ENCODE results near the gene LPO.

The LPO gene

GRCh38 chr17:58244963-58245362 is 6.6 kb downstream of the LPO start:
- Histone ChIP-seq H3K4me1 (ENCODE audit: control insufficient read depth, insufficient read depth, low read length) (peaks cover 1% of the 10 kb centered on the region; the same call in 1 of the 2 replicates), H3K36me3 (ENCODE audit: control insufficient read depth, insufficient read depth, low read length) (no peaks in the 10 kb centered on the region), H3K27ac (ENCODE audit: low read length) (no peak overlapping the region), H3K4me3 (ENCODE audit: low read length) (no peak overlapping the region), H3K9me3 (ENCODE audit: control insufficient read depth, insufficient read depth, low read length) (no peaks in the 10 kb centered on the region), H3K27me3 (ENCODE audit: control insufficient read depth, insufficient read depth, low read length) (peaks cover 14% of the 10 kb centered on the region)
- DNase-seq (ENCODE audit: low read depth, low spot score), result no peak
- WGBS (ENCODE audit: insufficient coverage, insufficient read length), result no CpG with 5 or more reads among the region's 6 CpGs

- no peaks in the 10 kb centered on the region for H3K36me3 ChIP-seq (ENCODE audit: control insufficient read depth, insufficient read depth, low read length)
- WGBS (ENCODE audit: insufficient coverage, insufficient read length), result no CpG with 5 or more reads among the region's 10 CpGs
- H3K27me3 ChIP-seq (ENCODE audit: control insufficient read depth, insufficient read depth, low read length), result peaks cover 21% of the 10 kb centered on the region
- H3K4me1 ChIP-seq (ENCODE audit: control insufficient read depth, insufficient read depth, low read length), result peaks cover 1% of the 10 kb centered on the region; the same call in 1 of the 2 replicates
- H3K27ac ChIP-seq (ENCODE audit: low read length), result no peak overlapping the region
- H3K9me3 ChIP-seq (ENCODE audit: control insufficient read depth, insufficient read depth, low read length), result peaks cover 2% of the 10 kb centered on the region; the same call in 1 of the 2 replicates
- H3K4me3 ChIP-seq (ENCODE audit: low read length), result no peak overlapping the region
- DNase-seq (ENCODE audit: low read depth, low spot score), result no peak
Measured at GRCh38 chr17:58245428-58246103, 7.2 kb downstream of the LPO start.

- Histone ChIP-seq H3K27ac (ENCODE audit: low read length) (no peak overlapping the region), H3K9me3 (ENCODE audit: control insufficient read depth, insufficient read depth, low read length) (peaks cover 2% of the 10 kb centered on the region; the same call in 1 of the 2 replicates), H3K4me1 (ENCODE audit: control insufficient read depth, insufficient read depth, low read length) (peaks cover 1% of the 10 kb centered on the region; the same call in 1 of the 2 replicates), H3K36me3 (ENCODE audit: control insufficient read depth, insufficient read depth, low read length) (no peaks in the 10 kb centered on the region), H3K27me3 (ENCODE audit: control insufficient read depth, insufficient read depth, low read length) (peaks cover 24% of the 10 kb centered on the region), H3K4me3 (ENCODE audit: low read length) (no peak overlapping the region)
- no CpG with 5 or more reads among the region's 13 CpGs for WGBS (ENCODE audit: insufficient coverage, insufficient read length)
- DNase-seq (ENCODE audit: low read depth, low spot score), result no peak
Measured at GRCh38 chr17:58246104-58246740, 7.8 kb downstream of the LPO start.

GRCh38 chr17:58246781-58247180 is 8.4 kb downstream of the LPO start:
- WGBS (ENCODE audit: insufficient coverage, insufficient read length), result no CpG with 5 or more reads among the region's 1 CpG
- Histone ChIP-seq H3K27me3 (ENCODE audit: control insufficient read depth, insufficient read depth, low read length) (peaks cover 27% of the 10 kb centered on the region), H3K36me3 (ENCODE audit: control insufficient read depth, insufficient read depth, low read length) (no peaks in the 10 kb centered on the region), H3K9me3 (ENCODE audit: control insufficient read depth, insufficient read depth, low read length) (peaks cover 2% of the 10 kb centered on the region; the same call in 1 of the 2 replicates), H3K27ac (ENCODE audit: low read length) (no peak overlapping the region), H3K4me1 (ENCODE audit: control insufficient read depth, insufficient read depth, low read length) (peaks cover 1% of the 10 kb centered on the region; the same call in 1 of the 2 replicates), H3K4me3 (ENCODE audit: low read length) (no peak overlapping the region)
- no peak for DNase-seq (ENCODE audit: low read depth, low spot score)

- Histone ChIP-seq H3K36me3 (ENCODE audit: control insufficient read depth, insufficient read depth, low read length) (no peaks in the 10 kb centered on the region), H3K9me3 (ENCODE audit: control insufficient read depth, insufficient read depth, low read length) (peaks cover 2% of the 10 kb centered on the region; the same call in 1 of the 2 replicates), H3K4me3 (ENCODE audit: low read length) (no peak overlapping the region), H3K27me3 (ENCODE audit: control insufficient read depth, insufficient read depth, low read length) (peaks cover 27% of the 10 kb centered on the region), H3K27ac (ENCODE audit: low read length) (no peak overlapping the region), H3K4me1 (ENCODE audit: control insufficient read depth, insufficient read depth, low read length) (peaks cover 1% of the 10 kb centered on the region; the same call in 1 of the 2 replicates)
- no CpG with 5 or more reads among the region's 10 CpGs for WGBS (ENCODE audit: insufficient coverage, insufficient read length)
- no peak for DNase-seq (ENCODE audit: low read depth, low spot score)
Measured at GRCh38 chr17:58247511-58248363, 9.4 kb downstream of the LPO start.

DNA sequence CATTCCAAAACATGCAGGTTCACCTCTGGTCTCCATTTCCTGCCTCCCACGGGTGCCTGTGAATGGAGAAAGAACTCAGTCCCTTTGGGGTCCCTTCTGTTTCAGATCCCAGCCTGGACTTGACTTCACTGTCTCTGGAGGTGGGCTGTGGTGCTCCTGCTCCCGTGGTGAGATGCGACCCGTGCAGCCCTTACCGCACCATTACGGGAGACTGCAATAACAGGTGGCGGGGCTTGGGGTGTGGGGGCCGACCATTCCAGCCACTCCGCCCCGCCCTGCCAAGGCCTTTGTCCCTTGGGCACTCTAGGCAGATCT is 10.5 kb downstream of the LPO start:
- Histone ChIP-seq H3K9me3 (ENCODE audit: control insufficient read depth, insufficient read depth, low read length) (peaks cover 2% of the 10 kb centered on the region; the same call in 1 of the 2 replicates), H3K4me3 (ENCODE audit: low read length) (no peak overlapping the region; the same call in 1 of the 2 replicates), H3K27ac (ENCODE audit: low read length) (no peak overlapping the region), H3K27me3 (ENCODE audit: control insufficient read depth, insufficient read depth, low read length) (peaks cover 27% of the 10 kb centered on the region), H3K4me1 (ENCODE audit: control insufficient read depth, insufficient read depth, low read length) (peaks cover 1% of the 10 kb centered on the region; the same call in 1 of the 2 replicates), H3K36me3 (ENCODE audit: control insufficient read depth, insufficient read depth, low read length) (no peaks in the 10 kb centered on the region)
- WGBS (ENCODE audit: insufficient coverage, insufficient read length), result no CpG with 5 or more reads among the region's 10 CpGs
- DNase-seq (ENCODE audit: low read depth, low spot score), result no peak

DNA sequence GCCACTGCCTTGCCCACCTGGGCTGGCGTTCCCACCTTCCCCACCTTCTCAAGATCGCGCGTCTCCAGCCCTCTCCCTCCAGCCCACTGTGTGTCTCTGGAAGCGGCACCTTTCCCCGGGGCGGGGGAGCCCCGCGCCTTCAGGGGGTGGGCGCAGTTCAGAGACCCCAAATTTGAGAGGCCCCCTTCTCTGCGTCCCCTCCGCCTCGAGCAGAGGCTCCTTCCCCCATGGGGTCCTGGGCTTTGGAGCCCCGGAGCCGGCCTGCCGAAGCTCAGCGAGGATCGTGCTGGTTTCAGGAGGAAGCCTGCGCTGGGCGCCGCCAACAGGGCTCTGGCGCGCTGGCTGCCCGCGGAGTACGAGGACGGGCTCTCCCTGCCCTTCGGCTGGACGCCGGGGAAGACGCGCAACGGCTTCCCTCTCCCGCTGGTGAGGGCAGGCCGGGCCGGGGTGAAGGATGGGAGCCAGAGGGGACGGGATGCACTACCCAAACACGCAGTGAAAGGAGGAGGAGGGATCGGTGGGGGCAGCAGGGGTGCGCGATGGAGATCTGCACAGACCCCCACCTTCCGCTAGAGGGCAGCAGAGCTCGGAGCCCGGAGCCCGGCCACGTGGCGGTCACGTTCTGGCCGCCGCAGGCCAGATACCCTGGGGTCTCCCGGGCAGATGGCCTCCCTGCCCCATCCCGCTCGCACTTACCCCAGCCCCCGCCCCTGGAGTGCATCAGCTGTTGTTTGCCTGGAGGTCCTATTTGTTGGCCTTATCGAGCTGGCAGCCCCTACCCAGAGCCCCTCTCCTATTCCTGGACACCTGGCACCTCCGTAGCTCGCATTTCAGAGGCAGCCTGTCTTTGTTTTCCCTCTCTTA is 11.1 kb downstream of the LPO start:
- peak; percentile 55 for DNase-seq (ENCODE audit: low read depth, low spot score)
- Histone ChIP-seq H3K27me3 (ENCODE audit: control insufficient read depth, insufficient read depth, low read length) (peaks cover 27% of the 10 kb centered on the region), H3K36me3 (ENCODE audit: control insufficient read depth, insufficient read depth, low read length) (no peaks in the 10 kb centered on the region), H3K4me1 (ENCODE audit: control insufficient read depth, insufficient read depth, low read length) (peaks cover 1% of the 10 kb centered on the region; the same call in 1 of the 2 replicates), H3K4me3 (ENCODE audit: low read length) (peak overlapping the region; percentile 27; the same call in 1 of the 2 replicates), H3K27ac (ENCODE audit: low read length) (no peak overlapping the region), H3K9me3 (ENCODE audit: control insufficient read depth, insufficient read depth, low read length) (peaks cover 2% of the 10 kb centered on the region; the same call in 1 of the 2 replicates)
- no CpG with 5 or more reads among the region's 57 CpGs for WGBS (ENCODE audit: insufficient coverage, insufficient read length)

GRCh38 chr17:58250344-58251011 is 12.1 kb downstream of the LPO start:
- DNase-seq (ENCODE audit: low read depth, low spot score), result no peak
- Histone ChIP-seq H3K9me3 (ENCODE audit: control insufficient read depth, insufficient read depth, low read length) (peaks cover 2% of the 10 kb centered on the region; the same call in 1 of the 2 replicates), H3K36me3 (ENCODE audit: control insufficient read depth, insufficient read depth, low read length) (no peaks in the 10 kb centered on the region), H3K4me1 (ENCODE audit: control insufficient read depth, insufficient read depth, low read length) (peaks cover 1% of the 10 kb centered on the region; the same call in 1 of the 2 replicates), H3K27me3 (ENCODE audit: control insufficient read depth, insufficient read depth, low read length) (peaks cover 27% of the 10 kb centered on the region), H3K27ac (ENCODE audit: low read length) (no peak overlapping the region), H3K4me3 (ENCODE audit: low read length) (no peak overlapping the region)
- WGBS (ENCODE audit: insufficient coverage, insufficient read length), result no CpG with 5 or more reads among the region's 12 CpGs

DNA sequence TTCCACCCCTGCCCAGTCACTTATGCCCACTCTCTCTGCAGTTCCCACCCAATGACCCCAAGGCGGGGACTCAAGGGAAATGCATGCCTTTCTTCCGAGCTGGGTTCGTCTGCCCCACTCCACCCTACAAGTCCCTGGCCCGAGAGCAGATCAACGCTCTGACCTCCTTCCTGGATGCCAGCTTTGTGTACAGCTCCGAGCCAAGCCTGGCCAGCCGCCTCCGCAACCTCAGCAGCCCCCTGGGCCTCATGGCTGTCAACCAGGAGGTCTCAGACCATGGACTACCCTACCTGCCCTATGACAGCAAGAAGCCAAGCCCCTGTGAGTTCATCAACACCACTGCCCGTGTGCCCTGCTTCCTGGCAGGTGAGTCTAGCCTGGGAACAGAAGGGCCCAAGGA is 13.8 kb downstream of the LPO start:
- Histone ChIP-seq H3K4me1 (ENCODE audit: control insufficient read depth, insufficient read depth, low read length) (peaks cover 1% of the 10 kb centered on the region; the same call in 1 of the 2 replicates), H3K4me3 (ENCODE audit: low read length) (no peak overlapping the region), H3K27me3 (ENCODE audit: control insufficient read depth, insufficient read depth, low read length) (peaks cover 27% of the 10 kb centered on the region), H3K9me3 (ENCODE audit: control insufficient read depth, insufficient read depth, low read length) (peaks cover 2% of the 10 kb centered on the region; the same call in 1 of the 2 replicates), H3K27ac (ENCODE audit: low read length) (no peak overlapping the region), H3K36me3 (ENCODE audit: control insufficient read depth, insufficient read depth, low read length) (no peaks in the 10 kb centered on the region)
- no CpG with 5 or more reads among the region's 9 CpGs for WGBS (ENCODE audit: insufficient coverage, insufficient read length)
- DNase-seq (ENCODE audit: low read depth, low spot score), result no peak
